Measurements from ENCODE around the gene GLIS2.

The GLIS2 gene

DNA sequence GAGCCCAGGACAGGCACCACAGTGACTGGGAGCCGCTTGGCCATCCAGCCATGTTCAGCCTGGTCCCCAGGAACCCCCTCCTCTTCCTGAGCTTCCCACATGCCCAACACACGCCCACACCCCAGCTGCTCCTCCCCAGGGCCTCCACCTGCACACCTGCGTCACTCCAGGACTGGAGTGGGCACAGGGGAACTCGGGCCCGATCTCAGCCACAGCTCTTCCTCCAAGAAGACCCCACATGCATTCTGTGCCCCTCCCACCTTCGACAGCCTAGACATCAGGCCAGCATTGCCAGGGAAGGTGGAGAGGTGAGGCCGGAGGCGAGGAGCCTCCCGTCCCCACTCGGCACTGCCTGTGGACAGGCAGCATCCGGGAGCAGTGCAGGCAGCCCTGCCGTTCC lies 49.7 kb downstream of the GLIS2 start:
- DNase-seq: no peak

- DNase-seq: no peak
Measured at GRCh38 chr16:4366016-4366415, 50.1 kb downstream of the GLIS2 start.

GRCh38 chr16:4367393-4367856 lies 51.6 kb downstream of the GLIS2 start:
- no peak for DNase-seq

GRCh38 chr16:4369007-4369733 lies 53.3 kb downstream of the GLIS2 start:
- no peak for DNase-seq

GRCh38 chr16:4370151-4370550 lies 54.3 kb downstream of the GLIS2 start:
- no peak for DNase-seq

DNA sequence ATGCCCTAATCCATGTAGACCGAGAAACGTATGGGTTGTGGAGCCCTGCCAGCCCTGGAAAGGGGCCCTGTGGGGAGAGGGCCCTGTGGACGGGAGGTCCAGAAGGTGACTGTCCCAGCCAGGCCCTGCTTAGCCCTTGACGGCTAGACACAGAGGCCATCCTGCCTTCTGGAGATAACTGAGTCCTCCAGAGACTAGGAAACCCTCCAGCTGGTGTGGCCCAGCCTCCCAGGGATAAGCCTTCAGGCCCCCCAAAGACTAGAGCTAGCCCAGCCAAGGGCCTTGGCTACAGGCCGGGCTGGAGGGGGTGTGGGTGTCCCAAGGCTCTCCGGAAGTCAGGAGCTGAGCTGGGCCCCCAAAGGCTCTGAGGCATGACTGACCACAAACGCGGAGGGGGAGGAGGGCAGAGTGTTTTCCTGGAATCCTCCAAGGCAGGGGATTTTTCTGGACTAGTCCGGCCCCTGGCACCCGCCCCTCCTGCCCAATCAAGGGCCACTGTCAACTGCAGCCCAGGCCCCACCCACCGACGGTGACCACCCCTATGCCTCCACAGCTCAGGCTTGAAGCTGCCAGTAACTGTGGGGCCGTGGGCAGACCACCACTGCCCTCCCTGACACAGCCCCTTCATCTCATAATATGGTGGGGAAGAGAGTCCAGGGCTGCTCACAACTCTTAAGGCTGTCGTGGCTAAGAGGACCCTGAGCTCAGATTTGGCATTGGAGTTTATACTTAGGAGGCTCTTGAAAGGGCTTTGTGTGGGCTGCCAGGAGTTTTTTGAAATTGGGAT lies 54.9 kb downstream of the GLIS2 start:
- DNase-seq: peak in 21 of 56 donors; percentile 8 to 60 (median 31)

GRCh38 chr16:4371357-4372000 lies 55.6 kb downstream of the GLIS2 start, which contains the start of gene VASN:
Gene VASN (plus strand): TSS chr16:4371848. CDS start chr16:4380878, 9,030 bp downstream.
- peak in 47 of 56 donors; percentile 8 to 86 (median 54) for DNase-seq

DNA sequence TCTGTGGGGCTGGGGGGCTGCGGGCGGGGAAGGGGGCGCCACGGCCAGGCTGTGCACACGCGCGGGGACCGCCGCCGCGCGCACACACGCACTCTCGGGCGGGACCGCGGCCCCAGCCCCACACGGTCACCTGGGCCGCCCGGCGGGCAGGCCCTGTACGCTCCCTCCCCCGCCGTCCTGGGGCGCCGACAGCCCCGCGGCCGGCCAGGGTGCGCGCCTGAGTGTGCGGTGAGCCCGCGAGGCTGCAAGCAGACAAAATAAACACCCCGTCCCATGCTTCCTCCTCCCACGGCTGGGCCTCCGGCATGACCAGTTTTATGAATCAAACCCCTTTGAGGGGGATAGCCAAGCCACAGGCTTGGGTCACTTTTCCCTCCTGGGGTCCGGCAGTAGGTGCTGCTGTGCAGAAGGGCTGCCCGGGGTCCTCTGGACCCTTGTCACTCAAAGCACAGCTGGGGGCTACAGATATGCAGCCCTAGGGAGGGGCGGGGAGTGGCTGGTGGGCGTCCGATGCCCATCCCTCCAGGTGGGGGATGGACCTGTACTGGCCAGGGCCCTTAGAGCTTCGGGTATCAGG lies 56.2 kb downstream of the GLIS2 start:
- peak in 2 of 56 donors; percentile 41 to 57 for DNase-seq

DNA sequence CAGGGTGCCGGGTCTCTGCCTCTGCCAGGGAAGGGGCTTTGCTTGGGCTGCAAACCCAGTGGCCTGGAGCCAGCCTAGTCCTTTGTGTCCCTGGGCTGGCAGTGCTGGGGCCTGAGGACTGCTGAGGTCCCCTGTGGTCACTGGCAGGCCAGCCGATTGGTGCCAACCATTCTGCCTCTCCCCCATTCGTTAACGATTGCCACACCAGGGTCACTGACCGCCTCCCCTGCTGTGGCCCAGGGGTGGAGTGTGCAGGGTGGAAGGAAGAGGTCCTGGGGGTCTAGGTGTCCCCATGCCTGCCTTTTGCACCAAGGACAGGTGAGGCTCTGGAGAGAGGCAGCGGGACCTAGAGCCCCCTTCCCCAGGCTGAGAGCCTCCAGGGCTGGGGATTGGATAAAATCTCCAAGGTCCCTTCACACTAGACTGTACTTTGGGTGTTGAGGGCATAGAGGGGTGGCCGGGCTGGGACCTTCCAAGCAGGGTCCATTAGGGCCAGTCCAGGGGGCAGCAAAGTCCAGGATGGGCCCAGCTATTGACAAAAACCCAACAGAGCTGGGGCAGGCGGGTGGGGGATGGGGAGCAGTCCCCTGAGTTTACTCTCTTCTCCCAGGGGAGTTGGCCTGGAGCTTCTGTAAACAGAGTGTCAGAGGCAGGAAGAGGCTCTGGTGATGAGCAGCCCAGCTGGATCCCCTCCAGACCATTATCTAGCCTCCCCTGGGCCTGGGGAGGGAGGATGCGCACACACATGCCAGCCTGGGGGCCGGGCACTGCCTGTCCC lies 56.9 kb downstream of the GLIS2 start:
- peak in 27 of 56 donors; percentile 8 to 52 (median 30) for DNase-seq

GRCh38 chr16:4373356-4373908 lies 57.6 kb downstream of the GLIS2 start:
- DNase-seq: peak in 1 of 56 donors; percentile 18

- peak in 35 of 56 donors; percentile 10 to 75 (median 39) for DNase-seq
Measured at GRCh38 chr16:4373909-4374742, 58.3 kb downstream of the GLIS2 start.

- DNase-seq: no peak
Measured at GRCh38 chr16:4375717-4376116, 59.9 kb downstream of the GLIS2 start.

GRCh38 chr16:4376126-4376892 lies 60.4 kb downstream of the GLIS2 start:
- peak in 55 of 56 donors; percentile 11 to 90 (median 73) for DNase-seq

DNA sequence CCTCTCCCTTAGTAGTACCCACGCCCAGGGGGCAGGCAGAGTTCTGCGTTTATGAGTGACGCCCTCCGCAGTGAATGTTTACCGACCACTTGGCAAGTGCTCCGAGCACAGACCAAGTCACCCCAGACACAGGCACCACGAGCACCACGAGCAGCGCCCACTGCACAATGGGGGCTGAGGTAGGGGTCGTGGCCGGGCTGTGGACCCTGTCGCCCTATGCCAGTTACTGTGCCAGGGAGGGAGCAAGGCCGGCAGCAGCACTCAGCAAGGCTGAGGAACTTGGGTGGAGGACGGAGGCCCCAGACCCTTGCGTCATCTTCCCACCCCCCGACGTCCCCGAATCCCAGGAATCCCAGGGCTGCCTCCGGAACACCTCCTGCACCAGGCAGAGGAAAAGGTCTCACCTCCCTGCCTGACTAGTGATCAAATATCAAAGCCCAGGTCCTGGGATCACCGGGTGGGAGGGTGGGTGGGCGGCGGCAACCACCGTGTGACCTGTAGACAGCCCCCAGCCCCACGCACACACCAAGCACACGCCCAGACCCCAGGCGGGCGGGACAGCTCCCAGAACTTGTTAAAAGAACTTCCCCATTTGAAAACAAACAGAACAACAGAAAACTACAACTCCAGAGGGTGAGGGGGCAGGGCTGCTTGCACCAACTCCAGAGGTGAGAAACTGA lies 61.2 kb downstream of the GLIS2 start:
- no peak for DNase-seq

GRCh38 chr16:4377573-4378154 lies 61.8 kb downstream of the GLIS2 start:
- peak in 8 of 56 donors; percentile 8 to 42 (median 20) for DNase-seq

DNA sequence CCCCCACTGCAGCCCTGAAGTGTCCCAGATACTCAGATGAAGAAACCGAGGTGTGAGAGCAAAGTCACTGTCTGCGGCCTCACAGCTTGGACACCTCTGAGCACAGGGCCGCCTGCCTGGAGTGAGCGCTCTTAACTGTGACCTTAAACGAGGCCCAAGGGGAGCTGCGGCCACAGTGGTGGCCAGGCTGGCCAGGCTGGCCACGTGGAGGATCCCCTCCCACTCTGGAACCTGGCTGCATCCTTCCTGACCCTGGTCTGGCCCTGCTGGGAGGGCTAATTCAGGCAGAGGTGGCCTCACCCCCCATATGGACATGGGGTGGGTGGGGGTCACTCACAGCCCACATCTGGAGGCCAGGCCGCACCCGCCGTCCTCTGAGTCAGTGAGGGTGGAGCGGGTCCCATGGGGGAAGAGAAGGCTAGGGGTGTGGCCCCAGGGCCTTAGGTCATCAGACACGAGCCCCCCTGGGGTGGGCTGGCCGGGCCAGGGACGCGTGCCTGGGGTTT lies 62.3 kb downstream of the GLIS2 start:
- no peak for DNase-seq

DNA sequence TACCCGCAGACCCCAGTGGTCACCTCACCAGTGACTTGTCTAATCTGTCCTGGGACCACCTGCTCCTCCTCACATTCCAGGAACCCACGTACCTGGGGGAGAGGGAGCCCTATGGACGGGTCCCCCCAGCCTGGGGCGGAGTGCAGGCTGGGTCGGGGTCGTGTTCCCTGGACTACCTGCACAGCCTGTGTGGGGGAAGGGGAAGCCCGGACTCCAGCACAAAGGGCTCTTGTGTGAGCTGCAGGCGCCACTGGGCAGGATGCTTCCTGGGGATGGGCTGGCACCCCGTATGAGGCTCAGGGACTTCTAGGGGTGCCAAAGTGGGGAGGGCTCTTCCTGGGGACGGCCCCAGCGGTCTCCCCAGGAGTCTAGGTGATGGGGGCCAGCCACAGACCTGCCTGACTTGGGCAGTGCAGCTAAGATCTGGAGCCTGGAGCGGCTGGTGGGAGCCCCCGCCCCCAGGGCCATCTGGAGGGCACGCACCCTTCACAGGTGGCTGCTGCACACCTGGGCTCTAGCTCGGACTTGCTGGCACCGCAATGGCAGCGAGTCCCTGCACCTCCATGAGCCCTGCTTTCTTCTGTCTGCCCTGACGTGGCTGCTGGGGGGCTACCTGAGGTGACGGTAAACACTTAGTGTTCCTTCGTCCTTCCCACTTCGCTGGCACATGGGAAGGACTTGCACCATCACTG lies 63.3 kb downstream of the GLIS2 start:
- DNase-seq: no peak
